Pancreas (tissue), 10 donors: ENCODE results near the gene ZSCAN2. TPM values are rescaled to one million over a fixed set of nuclear protein-coding genes. Genes with fewer than 3 reads are reported as not detected.
"Not testable (repeated sequence)": the region's sequence is repeated elsewhere in the genome, so short reads cannot be mapped to it uniquely, and the experiment has no call there.

Source experiments
- ATAC-seq, 4 donors: fragments of 200-7000 bp; cut with Tn5 transposase; one replicate each; pipeline versions ENCODE4 v1.8.0 to v1.9.1; 2020; ENCODE audit warnings: mild to moderate bottlenecking in 4 of 4, moderate library complexity in 4 of 4
- DNase-seq, 6 donors: peaks; one replicate each; pipeline ENCODE4 v3.0.0-alpha.2; 2020
- FAIRE-seq: peaks from 2 replicates; lab custom pipeline; 2012; peaks lifted over from hg19 to GRCh38; lab: Jason Lieb, UNC
- H3K27ac ChIP-seq, 4 donors: fragments of 200-600 bp; sonication (generic); 1 replicate in 3 of 4; 2 replicates in 1 of 4; pipeline versions ENCODE4 v1.5.0 to v1.8.0; 2020
- H3K27me3 ChIP-seq, 4 donors: fragments of 200-600 bp; one replicate each; pipeline ENCODE4 v1.8.0; 2021
- H3K36me3 ChIP-seq, 3 donors: fragments of 200-600 bp; sonication (generic) in 1 of 3; one replicate each; pipeline versions ENCODE4 v1.5.0 to v1.8.0; 2020 to 2021
- H3K4me1 ChIP-seq, 3 donors: fragments of 200-600 bp; one replicate each; pipeline ENCODE4 v1.8.0; 2021
- H3K4me3 ChIP-seq, 4 donors: fragments of 200-600 bp; sonication (generic) in 2 of 4; one replicate each; pipeline versions ENCODE4 v1.5.0 to v1.8.0; 2020 to 2021
- H3K9me3 ChIP-seq, 4 donors: fragments of 200-600 bp; one replicate each; pipeline ENCODE4 v1.8.0; 2021
- WGBS, 2 donors: extraction: QIAGEN DNeasy Blood & Tissue Kit; methylation state at CpG; one replicate each; pipeline ENCODE4 v1.1.7; 2013; 5-methylcytosine and 5-hydroxymethylcytosine counted together
- intact Hi-C, 3 donors: fragments of 100-400 bp; cut with DNase I; formaldehyde crosslinking; loops; one replicate each; pipeline versions ENCODE4 v1.11.1 to v1.14.2; 2022
- polyA plus RNA-seq, 2 donors: library from polyadenylated mRNA; stranded (reverse); fragments of 200-250 nt; gene quantifications; one replicate each; pipeline ENCODE4 v1.2.3, GENCODE V29; 2013
- total RNA-seq, 6 donors: library from RNA; stranded (reverse); fragmentation: NEBNext Ultra II Directional in 4 of 6; extraction: Animal tissue kit (Norgen Biotek cat#: 25700) in 4 of 6; gene quantifications; one replicate each; pipeline versions ENCODE4 v1.2.1 to v1.2.4, GENCODE V29; 2021 to 2023
- TF ChIP-seq, protein P1 (sequence below), 4 donors: fragments of 200-600 bp; sonication (generic) in 3 of 4; IDR thresholded peaks; one replicate each; pipeline versions ENCODE4 v1.5.0 to v1.8.0; 2021; ENCODE audit warnings: antibody characterized with exemption in 4 of 4
- donor health status: healthy with polysubstance abuse.
- donor health status: DM: no; HTN: no; CAD: no; lungs with moderate emphysema.
- donor health status: DM: no; HTN: no; CAD: no.
- donor health status: control.
- donor health status: control.
- donor health status: Bipolar disorder and iron deficiency.
- donor health status: DM: yes; HTN: yes; CAD: no.
- donor health status: DM: no; HTN: no; CAD: no.
- donor health status: DM: no; HTN: no; CAD: no.
- donor health status: DM: yes; HTN: yes; CAD: no.

The ZSCAN2 gene
- total and polyA plus RNA-seq, 8 donors, result 5.5 to 15.4 (median 11.9) TPM

DNA sequence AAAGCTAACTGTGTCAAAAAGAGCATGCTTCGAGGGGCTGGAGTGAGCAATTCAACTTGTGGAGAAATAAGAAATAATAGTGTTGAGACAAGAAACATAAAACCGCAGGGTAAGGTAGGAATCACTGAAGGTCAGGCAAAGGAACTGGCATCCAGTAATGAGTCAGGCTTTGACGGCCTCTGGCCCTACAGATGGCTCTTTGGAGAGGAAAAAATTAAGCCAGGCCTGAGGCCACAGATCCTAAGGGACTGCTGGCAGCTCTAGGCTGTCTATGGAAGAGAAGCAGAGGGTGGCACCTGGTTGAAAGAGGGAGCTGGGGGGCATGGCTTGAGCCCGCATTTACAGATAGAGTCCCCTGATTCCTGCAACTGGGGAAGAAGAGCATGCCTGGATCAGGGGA is 28.6 kb upstream of the ZSCAN2 start:
- WGBS, 2 donors, result 88 to 90% methylated on average over 4 of the region's 4 CpGs
- no peak for DNase-seq

DNA sequence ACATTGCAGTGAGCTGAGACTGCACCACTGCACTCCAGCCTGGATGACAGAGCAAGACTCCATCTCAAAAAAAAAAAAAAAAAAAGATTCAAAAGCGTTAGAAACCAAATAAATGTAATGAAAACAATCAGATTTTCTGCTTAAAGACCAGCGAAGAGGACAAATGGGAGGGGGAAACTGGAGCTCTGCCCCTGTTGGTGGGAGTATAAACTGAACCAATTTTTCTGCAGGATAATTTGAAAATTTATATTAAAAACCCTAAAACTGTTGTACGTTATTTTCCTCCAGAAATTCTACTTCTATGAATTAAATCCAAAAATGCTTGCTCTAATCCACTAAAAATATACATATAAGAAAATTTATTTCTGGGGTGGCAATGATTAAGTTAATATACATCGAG is 25.3 kb upstream of the ZSCAN2 start:
- 79 to 90% methylated on average over 4 of the region's 4 CpGs for WGBS, 2 donors
- TF ChIP-seq, protein P1, sequence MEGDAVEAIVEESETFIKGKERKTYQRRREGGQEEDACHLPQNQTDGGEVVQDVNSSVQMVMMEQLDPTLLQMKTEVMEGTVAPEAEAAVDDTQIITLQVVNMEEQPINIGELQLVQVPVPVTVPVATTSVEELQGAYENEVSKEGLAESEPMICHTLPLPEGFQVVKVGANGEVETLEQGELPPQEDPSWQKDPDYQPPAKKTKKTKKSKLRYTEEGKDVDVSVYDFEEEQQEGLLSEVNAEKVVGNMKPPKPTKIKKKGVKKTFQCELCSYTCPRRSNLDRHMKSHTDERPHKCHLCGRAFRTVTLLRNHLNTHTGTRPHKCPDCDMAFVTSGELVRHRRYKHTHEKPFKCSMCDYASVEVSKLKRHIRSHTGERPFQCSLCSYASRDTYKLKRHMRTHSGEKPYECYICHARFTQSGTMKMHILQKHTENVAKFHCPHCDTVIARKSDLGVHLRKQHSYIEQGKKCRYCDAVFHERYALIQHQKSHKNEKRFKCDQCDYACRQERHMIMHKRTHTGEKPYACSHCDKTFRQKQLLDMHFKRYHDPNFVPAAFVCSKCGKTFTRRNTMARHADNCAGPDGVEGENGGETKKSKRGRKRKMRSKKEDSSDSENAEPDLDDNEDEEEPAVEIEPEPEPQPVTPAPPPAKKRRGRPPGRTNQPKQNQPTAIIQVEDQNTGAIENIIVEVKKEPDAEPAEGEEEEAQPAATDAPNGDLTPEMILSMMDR (IDR thresholded peaks at IDR 0.05), result no peak
- intact Hi-C loops, result loop anchor here in 1 of 3 donors (10.0 kb wide), 1 partner anchor 359 kb away; no protein-coding TSS in a partner anchor
- Histone ChIP-seq H3K27ac (no peak overlapping the region), H3K9me3 (no peaks in the 10 kb centered on the region), H3K4me3 (no peak overlapping the region), H3K4me1 (peaks cover 0 to 7% (median 4%) of the 10 kb centered on the region in 3 donors), H3K36me3 (no peaks in the 10 kb centered on the region), H3K27me3 (no peaks in the 10 kb centered on the region)
- FAIRE-seq (no peak), ATAC-seq (no peak), DNase-seq (no peak)

More for the DNA sequence above, 28.6 kb upstream of the ZSCAN2 start:
- no peak overlapping the region for H3K4me3 ChIP-seq
- H3K9me3 ChIP-seq, result no peaks in the 10 kb centered on the region
- TF ChIP-seq, protein P1 (IDR thresholded peaks at IDR 0.05), result no peak
- intact Hi-C loops, result loop anchor here in 1 of 3 donors (10.0 kb wide), 1 partner anchor 363 kb away; no protein-coding TSS in a partner anchor
- FAIRE-seq (no peak), ATAC-seq (no peak)
- no peaks in the 10 kb centered on the region for H3K36me3 ChIP-seq
- no peaks in the 10 kb centered on the region for H3K27me3 ChIP-seq
- peaks cover 0 to 7% (median 1%) of the 10 kb centered on the region in 3 donors for H3K4me1 ChIP-seq
- no peak overlapping the region for H3K27ac ChIP-seq

DNA sequence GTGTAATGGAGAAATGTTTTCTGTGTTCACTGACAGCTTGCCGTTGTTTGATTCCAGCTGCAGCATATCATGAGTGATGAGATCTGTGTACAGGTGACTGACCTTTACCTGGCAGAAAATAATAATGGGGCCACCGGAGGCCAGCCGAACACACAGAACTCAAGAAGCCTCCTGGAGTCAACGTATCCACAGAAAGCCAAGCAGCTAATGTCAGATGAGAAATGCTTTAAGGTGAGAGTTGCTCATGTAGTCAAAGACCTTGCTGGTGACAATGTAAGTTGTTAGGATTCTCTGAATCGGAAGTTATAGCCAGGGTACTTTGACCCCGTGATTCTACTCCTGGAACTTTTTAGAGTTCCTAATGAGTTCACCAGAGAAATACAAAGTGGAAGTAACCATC is 22.9 kb upstream of the ZSCAN2 start:
- ATAC-seq, H3K36me3 ChIP-seq, H3K27me3 ChIP-seq, H3K4me3 ChIP-seq, H3K27ac ChIP-seq, H3K9me3 ChIP-seq, FAIRE-seq, DNase-seq, H3K4me1 ChIP-seq: not testable (repeated sequence)
- intact Hi-C loops, result loop anchor here in 1 of 3 donors (10.0 kb wide), 1 partner anchor 357 kb away; no protein-coding TSS in a partner anchor
- 37 to 44% methylated on average over 6 of the region's 6 CpGs for WGBS, 2 donors

DNA sequence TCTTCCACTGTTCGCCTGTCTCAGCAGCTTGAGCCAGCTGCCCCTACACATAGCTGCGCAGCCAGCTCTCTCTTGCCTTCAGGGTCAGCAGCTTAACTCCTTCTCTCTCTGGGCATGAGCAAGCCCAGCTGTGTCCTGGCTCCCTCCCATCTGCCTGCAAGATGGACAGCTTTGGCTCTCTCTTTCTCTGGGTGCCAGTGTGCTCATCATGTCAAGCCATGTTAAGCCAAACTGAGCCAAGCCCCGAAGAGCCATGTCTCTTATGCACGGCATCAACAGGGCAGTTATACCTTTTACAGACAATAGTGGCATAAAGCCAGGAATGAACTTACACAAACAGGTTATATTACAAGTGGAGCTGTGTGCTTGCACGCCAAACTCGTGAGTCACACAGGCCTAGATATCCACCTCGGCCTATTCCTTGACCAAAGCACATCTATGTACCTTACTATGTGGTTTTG is 21.5 kb upstream of the ZSCAN2 start:
- FAIRE-seq, result not testable (repeated sequence)
- ATAC-seq, result peak; percentile 87 to 91 (median 88)
- intact Hi-C loops, result loop anchor here in 1 of 3 donors (10.0 kb wide), 1 partner anchor 356 kb away; no protein-coding TSS in a partner anchor

DNA sequence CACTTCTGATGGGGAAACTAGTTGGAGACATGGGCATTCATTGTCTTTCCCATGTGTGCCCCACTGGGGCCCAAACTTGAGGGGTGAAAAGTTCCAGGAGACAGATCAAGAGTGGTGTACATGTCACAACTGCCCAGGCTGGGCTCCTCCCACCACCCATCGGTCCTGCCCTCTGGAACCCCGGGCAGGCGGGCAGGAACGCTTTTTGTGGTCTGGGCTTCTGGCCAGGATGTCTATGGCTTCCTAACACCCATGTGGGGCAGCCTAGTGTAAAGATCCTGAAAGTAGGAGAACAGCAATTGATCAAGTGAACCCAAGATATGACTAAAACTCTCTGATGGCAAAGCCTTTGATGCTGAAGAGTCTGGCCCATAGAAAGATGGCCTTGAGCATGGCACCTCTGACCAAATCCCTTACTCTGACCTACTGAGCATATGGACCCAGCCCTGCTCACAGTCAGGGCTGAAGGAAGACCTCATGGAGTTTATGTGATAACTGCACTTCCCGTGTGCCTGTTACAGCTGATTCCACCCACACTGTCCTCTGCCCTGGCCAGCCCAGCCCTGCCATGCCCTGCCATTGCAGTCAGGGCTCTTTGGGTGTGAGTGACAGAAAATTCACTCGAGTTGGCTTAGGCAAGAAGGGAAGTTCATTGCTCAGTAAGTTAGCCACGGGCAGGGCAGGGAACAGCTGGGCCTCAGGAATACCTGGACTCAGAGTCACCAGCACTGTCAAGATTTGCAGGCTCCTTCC is 19.0 kb upstream of the ZSCAN2 start:
- ATAC-seq, FAIRE-seq: not testable (repeated sequence)
- WGBS, 2 donors, result 68 to 77% methylated on average over 5 to 6 of the region's 7 CpGs

More for the DNA sequence above, 21.5 kb upstream of the ZSCAN2 start:
- not testable (repeated sequence) for H3K36me3 ChIP-seq, H3K9me3 ChIP-seq, H3K4me3 ChIP-seq, H3K27me3 ChIP-seq, H3K4me1 ChIP-seq
- 20 to 31% methylated on average over 7 of the region's 7 CpGs for WGBS, 2 donors
- DNase-seq, result peak in 4 of 6 donors; percentile 47 to 71 (median 56)
- peak overlapping the region in 2 of 4 donors; percentile 22 to 25 for H3K27ac ChIP-seq

DNA sequence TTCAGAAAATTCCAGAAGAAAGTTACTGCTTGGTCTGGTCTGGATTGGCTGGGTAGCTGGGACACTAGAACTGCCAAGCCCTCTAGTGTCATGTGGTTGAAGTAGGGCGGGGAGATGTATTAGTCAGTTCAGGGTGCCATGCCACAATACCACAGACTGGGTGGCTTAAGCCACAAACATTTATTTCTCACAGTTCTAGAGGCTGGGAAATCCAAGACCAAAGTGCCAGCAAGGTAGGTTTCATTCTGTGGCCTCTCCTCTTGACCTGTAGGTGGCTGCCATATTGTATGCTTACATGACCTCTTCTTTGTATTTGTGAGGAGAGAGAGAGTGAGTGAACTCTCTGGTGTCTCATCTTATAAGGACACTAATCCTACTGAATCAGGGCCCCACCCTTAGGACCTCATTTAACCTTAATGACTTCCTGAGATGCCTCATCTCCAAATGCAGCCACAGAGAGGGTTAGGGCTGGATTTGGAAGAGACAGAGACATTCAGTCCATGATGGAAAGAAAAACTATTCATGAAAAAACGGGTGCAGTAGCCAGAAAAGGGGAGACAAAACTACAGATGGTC is 18.1 kb upstream of the ZSCAN2 start:
- intact Hi-C loops, result loop anchor here in 1 of 3 donors (10.0 kb wide), 1 partner anchor 342 kb away; no protein-coding TSS in a partner anchor
- 71 to 81% methylated on average over 2 of the region's 2 CpGs for WGBS, 2 donors
- DNase-seq (no peak), FAIRE-seq (no peak), ATAC-seq (no peak)
- Histone ChIP-seq H3K36me3 (no peaks in the 10 kb centered on the region), H3K4me3 (no peak overlapping the region), H3K27me3 (no peaks in the 10 kb centered on the region), H3K4me1 (peaks cover 0 to 7% (median 4%) of the 10 kb centered on the region in 3 donors), H3K27ac (no peak overlapping the region), H3K9me3 (no peaks in the 10 kb centered on the region)
- TF ChIP-seq, protein P1 (IDR thresholded peaks at IDR 0.05), result no peak

More for the DNA sequence above, 19.0 kb upstream of the ZSCAN2 start:
- not testable (repeated sequence) for H3K9me3 ChIP-seq, DNase-seq, H3K27me3 ChIP-seq, H3K27ac ChIP-seq, H3K4me1 ChIP-seq, H3K4me3 ChIP-seq, H3K36me3 ChIP-seq
- intact Hi-C loops, result loop anchor here in 1 of 3 donors (10.0 kb wide), 1 partner anchor 343 kb away; no protein-coding TSS in a partner anchor

DNA sequence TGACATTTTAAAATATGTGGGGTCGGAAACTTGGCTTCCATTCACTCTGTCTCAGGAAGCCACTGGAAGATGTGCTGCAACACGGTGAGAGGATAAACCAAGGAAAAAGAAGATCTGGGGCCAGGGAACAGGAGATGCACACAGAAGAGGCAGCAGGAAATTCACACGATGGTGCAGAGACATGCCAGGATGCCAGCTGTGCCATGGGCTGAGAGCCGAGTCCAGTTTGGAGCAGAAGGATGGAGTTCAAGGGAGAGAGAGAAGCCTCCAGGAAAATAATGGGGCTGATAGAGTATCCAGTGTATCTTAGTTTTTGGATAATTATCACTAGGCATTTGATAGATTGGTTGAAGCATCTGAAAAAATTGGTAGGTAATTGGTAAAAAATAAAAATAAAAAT is 16.9 kb upstream of the ZSCAN2 start:
- not testable (repeated sequence) for FAIRE-seq, H3K27ac ChIP-seq
- 35 to 40% methylated on average over 4 of the region's 4 CpGs for WGBS, 2 donors

More for the DNA sequence above, 16.9 kb upstream of the ZSCAN2 start:
- H3K4me1 ChIP-seq, H3K36me3 ChIP-seq, H3K9me3 ChIP-seq, H3K4me3 ChIP-seq, ATAC-seq, DNase-seq, H3K27me3 ChIP-seq: not testable (repeated sequence)
- intact Hi-C loops, result loop anchor here in 1 of 3 donors (10.0 kb wide), 1 partner anchor 341 kb away; no protein-coding TSS in a partner anchor
